ENCODE measurements around the gene FANK1. TPM values are rescaled to one million over a fixed set of nuclear protein-coding genes. Genes with fewer than 3 reads are reported as not detected.

The FANK1 gene
- total RNA-seq, 6 donors from 2014 or later: 2.1 to 42.9 (median 16.6) TPM

DNA sequence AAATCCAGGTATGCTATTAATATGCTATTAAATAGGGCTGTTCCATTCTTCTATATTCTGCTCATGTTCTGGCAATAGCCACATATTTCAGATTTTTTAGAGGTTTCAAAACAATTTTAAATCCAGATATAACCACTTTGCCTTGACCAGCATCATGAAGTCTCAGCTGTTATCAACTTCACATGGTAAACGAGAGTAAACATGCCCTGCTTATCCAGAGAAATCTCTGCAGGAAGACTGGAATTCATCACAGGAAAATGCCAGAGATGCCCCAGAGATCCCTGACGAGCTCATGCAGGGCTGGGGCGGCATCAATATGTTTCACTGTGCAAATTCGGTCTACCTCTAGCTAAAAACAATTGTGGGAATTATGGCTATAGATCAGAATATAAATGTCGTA, 126.5 kb downstream of the FANK1 start:
- no peaks in the 10 kb centered on the region for H3K36me3 ChIP-seq
- no peaks in the 10 kb centered on the region for H3K4me1 ChIP-seq
- H3K9me3 ChIP-seq: peaks cover 0 to under 1% (median 0%) of the 10 kb centered on the region in 4 donors
- 81 to 85% methylated on average over 5 of the region's 5 CpGs for WGBS, 2 donors
- no peak overlapping the region for H3K4me3 ChIP-seq
- no peak for ATAC-seq (ENCODE audit: low FRiP score in 2 of 2)
- DNase-seq: no peak
- TF ChIP-seq POLR2A (IDR thresholded peaks at IDR 0.05): no peak
- no peak for TF ChIP-seq POLR2AphosphoS5 (IDR thresholded peaks at IDR 0.05)
- TF ChIP-seq EP300 (IDR thresholded peaks at IDR 0.05): no peak
- TF ChIP-seq, protein P1, sequence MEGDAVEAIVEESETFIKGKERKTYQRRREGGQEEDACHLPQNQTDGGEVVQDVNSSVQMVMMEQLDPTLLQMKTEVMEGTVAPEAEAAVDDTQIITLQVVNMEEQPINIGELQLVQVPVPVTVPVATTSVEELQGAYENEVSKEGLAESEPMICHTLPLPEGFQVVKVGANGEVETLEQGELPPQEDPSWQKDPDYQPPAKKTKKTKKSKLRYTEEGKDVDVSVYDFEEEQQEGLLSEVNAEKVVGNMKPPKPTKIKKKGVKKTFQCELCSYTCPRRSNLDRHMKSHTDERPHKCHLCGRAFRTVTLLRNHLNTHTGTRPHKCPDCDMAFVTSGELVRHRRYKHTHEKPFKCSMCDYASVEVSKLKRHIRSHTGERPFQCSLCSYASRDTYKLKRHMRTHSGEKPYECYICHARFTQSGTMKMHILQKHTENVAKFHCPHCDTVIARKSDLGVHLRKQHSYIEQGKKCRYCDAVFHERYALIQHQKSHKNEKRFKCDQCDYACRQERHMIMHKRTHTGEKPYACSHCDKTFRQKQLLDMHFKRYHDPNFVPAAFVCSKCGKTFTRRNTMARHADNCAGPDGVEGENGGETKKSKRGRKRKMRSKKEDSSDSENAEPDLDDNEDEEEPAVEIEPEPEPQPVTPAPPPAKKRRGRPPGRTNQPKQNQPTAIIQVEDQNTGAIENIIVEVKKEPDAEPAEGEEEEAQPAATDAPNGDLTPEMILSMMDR (IDR thresholded peaks at IDR 0.05): no peak
- no peaks in the 10 kb centered on the region for H3K27me3 ChIP-seq
- H3K27ac ChIP-seq: no peak overlapping the region

DNA sequence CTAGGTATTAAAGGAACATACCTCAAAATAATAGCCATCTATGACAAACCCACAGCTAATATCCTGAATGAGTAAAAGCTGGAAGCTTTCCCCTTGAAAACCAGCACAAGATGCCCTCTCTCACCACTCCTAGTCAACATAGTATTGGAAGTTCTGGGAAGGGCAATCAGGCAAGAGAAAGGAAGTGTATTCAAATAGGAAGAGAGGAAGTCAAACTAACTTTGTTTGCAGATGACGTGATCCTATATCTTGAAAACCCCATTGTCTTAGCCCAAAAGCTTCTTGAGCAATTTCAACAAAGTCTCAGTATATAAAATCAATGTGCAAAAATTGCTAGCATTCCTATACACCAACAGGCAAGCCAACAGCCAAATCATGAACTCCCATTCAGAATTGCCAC, 131.3 kb downstream of the FANK1 start:
- DNase-seq: no peak
- Histone ChIP-seq H3K36me3 (no peaks in the 10 kb centered on the region), H3K9me3 (peaks cover 0 to 13% (median 4%) of the 10 kb centered on the region in 4 donors), H3K27ac (no peak overlapping the region), H3K27me3 (no peaks in the 10 kb centered on the region), H3K4me3 (no peak overlapping the region), H3K4me1 (no peaks in the 10 kb centered on the region)
- TF ChIP-seq EP300 (IDR thresholded peaks at IDR 0.05) (no peak), POLR2AphosphoS5 (IDR thresholded peaks at IDR 0.05) (no peak), POLR2A (IDR thresholded peaks at IDR 0.05) (no peak)
- TF ChIP-seq, protein P1 (IDR thresholded peaks at IDR 0.05): no peak
- WGBS, 2 donors: 24 to 68% methylated on average over 1 of the region's 1 CpG
- ATAC-seq (ENCODE audit: low FRiP score in 2 of 2): no peak

DNA sequence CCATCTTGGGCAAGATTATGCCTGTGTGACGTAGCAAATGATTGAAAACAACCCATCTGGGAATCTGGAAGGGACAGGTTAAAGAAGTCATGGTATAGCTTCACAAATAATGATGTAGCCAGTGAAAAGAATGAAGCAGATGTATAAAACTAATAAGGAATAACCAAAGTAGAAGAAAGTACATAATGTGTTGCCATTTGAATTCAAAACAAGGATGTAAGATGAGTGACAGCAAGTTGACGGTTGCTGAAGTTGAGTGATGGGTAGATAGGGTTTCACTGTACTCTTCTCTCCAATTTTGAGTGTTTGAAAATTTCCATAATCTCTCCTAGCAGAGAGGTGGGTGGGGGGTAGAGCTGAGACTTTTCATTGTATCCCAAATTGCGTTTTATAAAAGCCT, 133.6 kb downstream of the FANK1 start:
- no peak overlapping the region for H3K4me3 ChIP-seq
- no peak overlapping the region for H3K27ac ChIP-seq
- no peaks in the 10 kb centered on the region for H3K4me1 ChIP-seq
- no peaks in the 10 kb centered on the region for H3K36me3 ChIP-seq
- H3K27me3 ChIP-seq: no peaks in the 10 kb centered on the region
- DNase-seq: no peak
- TF ChIP-seq POLR2AphosphoS5 (IDR thresholded peaks at IDR 0.05) (no peak), EP300 (IDR thresholded peaks at IDR 0.05) (no peak), POLR2A (IDR thresholded peaks at IDR 0.05) (no peak)
- TF ChIP-seq, protein P1 (IDR thresholded peaks at IDR 0.05): no peak
- WGBS, 2 donors: 81 to 87% methylated on average over 3 of the region's 3 CpGs
- peaks cover 0 to 25% (median 7%) of the 10 kb centered on the region in 4 donors for H3K9me3 ChIP-seq
- no peak for ATAC-seq (ENCODE audit: low FRiP score in 2 of 2)

DNA sequence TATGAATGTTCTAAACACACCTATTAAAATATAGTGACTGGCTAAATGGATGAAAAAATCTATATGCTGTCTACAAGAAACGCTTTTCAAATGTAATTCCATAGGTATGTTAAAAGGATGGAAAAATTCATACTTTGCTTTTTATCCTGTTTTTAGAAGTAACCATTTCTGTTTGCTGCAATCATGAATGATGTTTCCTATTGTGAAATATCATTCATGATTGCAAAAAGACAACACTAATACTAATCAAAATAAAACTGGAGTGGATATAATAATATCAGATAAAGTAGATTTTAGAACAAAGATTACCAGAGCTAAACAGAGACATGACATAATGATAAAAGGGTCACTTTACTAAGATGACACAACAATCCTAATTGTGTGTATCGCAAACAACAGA, 138.2 kb downstream of the FANK1 start:
- H3K4me1 ChIP-seq: no peaks in the 10 kb centered on the region
- no peak for DNase-seq
- no peaks in the 10 kb centered on the region for H3K27me3 ChIP-seq
- no peak for ATAC-seq (ENCODE audit: low FRiP score in 2 of 2)
- no peak overlapping the region for H3K4me3 ChIP-seq
- TF ChIP-seq EP300 (IDR thresholded peaks at IDR 0.05) (no peak), POLR2AphosphoS5 (IDR thresholded peaks at IDR 0.05) (no peak), POLR2A (IDR thresholded peaks at IDR 0.05) (no peak)
- TF ChIP-seq, protein P1 (IDR thresholded peaks at IDR 0.05): no peak
- 91 to 98% methylated on average over 2 of the region's 2 CpGs for WGBS, 2 donors
- no peak overlapping the region for H3K27ac ChIP-seq
- peaks cover 0 to 12% (median 4%) of the 10 kb centered on the region in 4 donors for H3K9me3 ChIP-seq
- no peaks in the 10 kb centered on the region for H3K36me3 ChIP-seq

DNA sequence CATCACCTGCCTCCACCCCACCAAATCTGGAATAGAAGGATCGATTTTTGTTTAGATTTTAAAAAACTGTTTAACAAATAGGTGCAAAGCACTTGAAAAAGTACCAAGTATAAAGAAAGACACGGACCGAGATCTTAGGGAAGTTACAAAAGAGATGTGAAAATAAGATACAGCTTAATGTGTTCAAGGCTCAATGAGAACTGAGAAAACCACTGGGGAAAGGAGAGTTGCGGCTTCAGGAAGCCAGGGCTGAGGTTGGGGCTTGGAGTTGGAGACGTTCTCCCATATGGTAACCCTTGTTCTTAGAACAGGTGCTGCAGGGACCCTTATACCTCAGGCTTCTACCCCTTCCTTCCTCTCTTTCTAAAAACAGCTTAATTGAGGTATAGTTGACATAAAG, 140.2 kb downstream of the FANK1 start:
- Histone ChIP-seq H3K36me3 (no peaks in the 10 kb centered on the region), H3K9me3 (peaks cover 0 to 12% (median 4%) of the 10 kb centered on the region in 4 donors), H3K27me3 (no peaks in the 10 kb centered on the region), H3K4me3 (no peak overlapping the region), H3K27ac (no peak overlapping the region), H3K4me1 (peaks cover under 1 to 4% (median 2%) of the 10 kb centered on the region in 4 donors)
- 47 to 57% methylated on average over 5 of the region's 5 CpGs for WGBS, 2 donors
- no peak for DNase-seq
- no peak for ATAC-seq (ENCODE audit: low FRiP score in 2 of 2)
- no peak for TF ChIP-seq EP300 (IDR thresholded peaks at IDR 0.05)
- TF ChIP-seq, protein P1 (IDR thresholded peaks at IDR 0.05): no peak
- no peak for TF ChIP-seq POLR2AphosphoS5 (IDR thresholded peaks at IDR 0.05)
- TF ChIP-seq POLR2A (IDR thresholded peaks at IDR 0.05): no peak

Data from upper lobe of left lung (tissue), 6 donors.